ENCODE data around the gene RAD51B. TPM values are rescaled to one million over a fixed set of nuclear protein-coding genes. Genes with fewer than 3 reads are reported as not detected.

The RAD51B gene
- total RNA-seq, 1 experiment from 2014 or later: 8.5 TPM

DNA sequence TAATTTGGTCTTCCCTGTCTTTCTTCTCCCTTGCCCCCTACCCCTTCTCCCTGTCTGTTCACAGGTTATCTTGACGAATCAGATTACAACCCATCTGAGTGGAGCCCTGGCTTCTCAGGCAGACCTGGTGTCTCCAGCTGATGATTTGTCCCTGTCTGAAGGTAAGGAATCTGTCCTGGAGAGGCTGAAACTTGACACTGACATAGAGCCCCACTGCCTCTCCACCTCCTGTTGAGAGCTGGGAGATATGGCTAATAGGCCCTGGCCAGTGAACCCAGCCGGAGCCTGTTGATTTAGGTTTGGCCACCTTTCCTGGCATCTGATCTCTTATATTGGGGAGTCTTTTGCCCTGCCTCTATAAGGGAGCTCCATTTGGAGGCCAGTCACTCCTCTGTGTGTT lies 472.2 kb downstream of the RAD51B start:
- intact Hi-C loops (cut with micrococcal nuclease; ENCODE audit: unreplicated experiment) (no loop called here), in situ Hi-C loops (cut with HindIII; ENCODE audit: low pct_unique_long_range_greater_than_20kb, low sequenced_read_pairs) (no loop called here)
- Histone ChIP-seq H3K36me3 (ENCODE audit: control insufficient read depth, insufficient read depth, low read length) (no peaks in the 10 kb centered on the region), H3K4me3 (ENCODE audit: low read depth in 2 of 2, low read length in 2 of 2) (no peak overlapping the region), H3K4me1 (ENCODE audit: control insufficient read depth, insufficient read depth, low read length) (no peaks in the 10 kb centered on the region), H3K9me3 (ENCODE audit: control insufficient read depth, insufficient read depth, low read depth, low read length) (no peaks in the 10 kb centered on the region), H3K27me3 (ENCODE audit: control insufficient read depth, insufficient read depth, low read length) (no peaks in the 10 kb centered on the region), H3K27ac (ENCODE audit: low read length) (no peak overlapping the region)
- ATAC-seq: no peak
- DNase-seq (ENCODE audit: low read depth, low spot score): no peak
- POLR2A ChIA-PET: no interaction called here
- no TSS peak for BruUV-seq (replicated peaks)
- CTCF ChIA-PET: no interaction called here
- TF ChIP-seq, protein P1, sequence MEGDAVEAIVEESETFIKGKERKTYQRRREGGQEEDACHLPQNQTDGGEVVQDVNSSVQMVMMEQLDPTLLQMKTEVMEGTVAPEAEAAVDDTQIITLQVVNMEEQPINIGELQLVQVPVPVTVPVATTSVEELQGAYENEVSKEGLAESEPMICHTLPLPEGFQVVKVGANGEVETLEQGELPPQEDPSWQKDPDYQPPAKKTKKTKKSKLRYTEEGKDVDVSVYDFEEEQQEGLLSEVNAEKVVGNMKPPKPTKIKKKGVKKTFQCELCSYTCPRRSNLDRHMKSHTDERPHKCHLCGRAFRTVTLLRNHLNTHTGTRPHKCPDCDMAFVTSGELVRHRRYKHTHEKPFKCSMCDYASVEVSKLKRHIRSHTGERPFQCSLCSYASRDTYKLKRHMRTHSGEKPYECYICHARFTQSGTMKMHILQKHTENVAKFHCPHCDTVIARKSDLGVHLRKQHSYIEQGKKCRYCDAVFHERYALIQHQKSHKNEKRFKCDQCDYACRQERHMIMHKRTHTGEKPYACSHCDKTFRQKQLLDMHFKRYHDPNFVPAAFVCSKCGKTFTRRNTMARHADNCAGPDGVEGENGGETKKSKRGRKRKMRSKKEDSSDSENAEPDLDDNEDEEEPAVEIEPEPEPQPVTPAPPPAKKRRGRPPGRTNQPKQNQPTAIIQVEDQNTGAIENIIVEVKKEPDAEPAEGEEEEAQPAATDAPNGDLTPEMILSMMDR (IDR thresholded peaks at IDR 0.05): no peak
- TF ChIP-seq POLR2AphosphoS5 (IDR thresholded peaks at IDR 0.05; ENCODE audit: low read depth, low read length): no peak
- no peak for TF ChIP-seq TCF7L2 (IDR thresholded peaks at IDR 0.05; ENCODE audit: low read depth, low read length)
- no peak for TF ChIP-seq SIN3A (IDR thresholded peaks at IDR 0.05; ENCODE audit: borderline replicate concordance, insufficient read depth, low read depth, low read length)
- TF ChIP-seq, protein P2, sequence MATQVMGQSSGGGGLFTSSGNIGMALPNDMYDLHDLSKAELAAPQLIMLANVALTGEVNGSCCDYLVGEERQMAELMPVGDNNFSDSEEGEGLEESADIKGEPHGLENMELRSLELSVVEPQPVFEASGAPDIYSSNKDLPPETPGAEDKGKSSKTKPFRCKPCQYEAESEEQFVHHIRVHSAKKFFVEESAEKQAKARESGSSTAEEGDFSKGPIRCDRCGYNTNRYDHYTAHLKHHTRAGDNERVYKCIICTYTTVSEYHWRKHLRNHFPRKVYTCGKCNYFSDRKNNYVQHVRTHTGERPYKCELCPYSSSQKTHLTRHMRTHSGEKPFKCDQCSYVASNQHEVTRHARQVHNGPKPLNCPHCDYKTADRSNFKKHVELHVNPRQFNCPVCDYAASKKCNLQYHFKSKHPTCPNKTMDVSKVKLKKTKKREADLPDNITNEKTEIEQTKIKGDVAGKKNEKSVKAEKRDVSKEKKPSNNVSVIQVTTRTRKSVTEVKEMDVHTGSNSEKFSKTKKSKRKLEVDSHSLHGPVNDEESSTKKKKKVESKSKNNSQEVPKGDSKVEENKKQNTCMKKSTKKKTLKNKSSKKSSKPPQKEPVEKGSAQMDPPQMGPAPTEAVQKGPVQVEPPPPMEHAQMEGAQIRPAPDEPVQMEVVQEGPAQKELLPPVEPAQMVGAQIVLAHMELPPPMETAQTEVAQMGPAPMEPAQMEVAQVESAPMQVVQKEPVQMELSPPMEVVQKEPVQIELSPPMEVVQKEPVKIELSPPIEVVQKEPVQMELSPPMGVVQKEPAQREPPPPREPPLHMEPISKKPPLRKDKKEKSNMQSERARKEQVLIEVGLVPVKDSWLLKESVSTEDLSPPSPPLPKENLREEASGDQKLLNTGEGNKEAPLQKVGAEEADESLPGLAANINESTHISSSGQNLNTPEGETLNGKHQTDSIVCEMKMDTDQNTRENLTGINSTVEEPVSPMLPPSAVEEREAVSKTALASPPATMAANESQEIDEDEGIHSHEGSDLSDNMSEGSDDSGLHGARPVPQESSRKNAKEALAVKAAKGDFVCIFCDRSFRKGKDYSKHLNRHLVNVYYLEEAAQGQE (IDR thresholded peaks at IDR 0.05; ENCODE audit: insufficient read depth in 1 of 2, low read depth in 2 of 2, low read length in 1 of 2): no peak

DNA sequence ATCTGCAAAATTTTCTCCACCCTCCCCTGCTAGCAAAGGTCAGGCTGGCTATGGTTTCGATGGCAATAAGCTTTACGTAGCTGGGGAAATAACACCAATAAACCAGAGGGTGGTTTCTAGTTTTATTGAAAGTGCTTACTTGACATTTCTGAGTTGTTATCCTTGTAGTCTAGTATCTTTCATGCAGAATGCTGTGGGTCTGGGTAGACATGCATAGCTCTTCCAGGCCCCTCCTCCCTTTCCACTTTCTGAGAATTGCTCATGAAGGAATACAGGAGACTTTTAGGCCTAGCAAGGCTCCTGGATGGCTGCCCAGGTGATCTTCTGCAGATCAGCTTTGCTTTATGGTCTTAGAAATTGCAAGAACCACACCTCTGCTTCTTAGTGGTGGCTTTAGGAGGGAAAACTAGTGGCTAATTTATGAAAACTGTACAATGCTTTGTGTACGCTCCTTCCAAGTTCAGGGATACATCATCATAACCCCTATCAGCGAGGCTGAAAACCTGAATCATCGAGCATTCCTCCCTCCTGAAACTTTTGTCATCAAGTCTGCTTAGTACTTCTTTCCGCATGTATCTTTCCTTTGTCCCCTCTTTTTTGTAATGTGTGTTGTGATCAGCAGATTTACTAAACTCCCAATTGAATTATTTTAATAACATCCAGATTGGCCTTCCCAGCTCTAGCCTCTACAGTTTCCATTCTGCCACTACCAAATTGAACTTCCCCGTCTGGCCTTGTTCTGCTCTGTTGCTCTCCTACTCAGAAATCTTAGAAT lies 473.0 kb downstream of the RAD51B start:
- in situ Hi-C loops (cut with HindIII; ENCODE audit: low pct_unique_long_range_greater_than_20kb, low sequenced_read_pairs): no loop called here
- no peaks in the 10 kb centered on the region for H3K36me3 ChIP-seq (ENCODE audit: control insufficient read depth, insufficient read depth, low read length)
- no TSS peak for BruUV-seq (replicated peaks)
- H3K27me3 ChIP-seq (ENCODE audit: control insufficient read depth, insufficient read depth, low read length): no peaks in the 10 kb centered on the region
- intact Hi-C loops (cut with micrococcal nuclease; ENCODE audit: unreplicated experiment): no loop called here
- no peak overlapping the region for H3K4me3 ChIP-seq (ENCODE audit: low read depth in 2 of 2, low read length in 2 of 2)
- TF ChIP-seq, protein P1 (IDR thresholded peaks at IDR 0.05): no peak
- TF ChIP-seq TCF7L2 (IDR thresholded peaks at IDR 0.05; ENCODE audit: low read depth, low read length) (no peak), SIN3A (IDR thresholded peaks at IDR 0.05; ENCODE audit: borderline replicate concordance, insufficient read depth, low read depth, low read length) (no peak), POLR2AphosphoS5 (IDR thresholded peaks at IDR 0.05; ENCODE audit: low read depth, low read length) (no peak)
- TF ChIP-seq, protein P2 (IDR thresholded peaks at IDR 0.05; ENCODE audit: insufficient read depth in 1 of 2, low read depth in 2 of 2, low read length in 1 of 2): no peak
- ATAC-seq: no peak
- H3K4me1 ChIP-seq (ENCODE audit: control insufficient read depth, insufficient read depth, low read length): no peaks in the 10 kb centered on the region
- no peaks in the 10 kb centered on the region for H3K9me3 ChIP-seq (ENCODE audit: control insufficient read depth, insufficient read depth, low read depth, low read length)
- H3K27ac ChIP-seq (ENCODE audit: low read length): no peak overlapping the region; the same call in 1 of the 2 replicates
- ChIA-PET CTCF (no interaction called here), POLR2A (no interaction called here)
- no peak for DNase-seq (ENCODE audit: low read depth, low spot score)
